HG03558 (cell line): ENCODE data around the gene CADM4.
"Not testable (repeated sequence)": the region's sequence is repeated elsewhere in the genome, so short reads cannot be mapped to it uniquely, and the experiment has no call there.

Experiments used
- ATAC-seq: cut with Tn5 transposase; IDR thresholded peaks from one replicate; pipeline ENCODE4 v1.9.1; 2021; ENCODE audit warnings: moderate number of reproducible peaks; ENCODE audit not compliant: unreplicated experiment; ENCODE audit errors: extremely low read depth

Gene CADM4

DNA sequence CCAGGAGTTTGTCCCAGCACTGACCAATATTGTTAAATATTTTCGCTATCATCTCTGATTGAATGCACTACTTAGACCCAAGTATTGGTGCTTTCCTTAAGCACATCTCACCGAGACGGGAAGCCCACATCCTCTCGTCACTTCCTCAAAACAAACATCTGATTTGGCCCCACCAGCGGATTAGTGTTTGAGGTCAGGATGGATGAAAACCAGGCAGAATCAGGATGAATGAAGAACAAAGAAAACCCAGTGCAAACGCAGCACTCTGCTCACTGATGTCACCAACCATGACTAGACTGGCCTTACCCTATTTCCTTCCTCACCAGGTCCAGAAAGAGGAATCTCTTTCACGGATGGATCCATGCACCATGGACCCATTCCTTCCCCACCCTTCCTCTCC lies 24.4 kb upstream of the CADM4 start:
- no peak for ATAC-seq

DNA sequence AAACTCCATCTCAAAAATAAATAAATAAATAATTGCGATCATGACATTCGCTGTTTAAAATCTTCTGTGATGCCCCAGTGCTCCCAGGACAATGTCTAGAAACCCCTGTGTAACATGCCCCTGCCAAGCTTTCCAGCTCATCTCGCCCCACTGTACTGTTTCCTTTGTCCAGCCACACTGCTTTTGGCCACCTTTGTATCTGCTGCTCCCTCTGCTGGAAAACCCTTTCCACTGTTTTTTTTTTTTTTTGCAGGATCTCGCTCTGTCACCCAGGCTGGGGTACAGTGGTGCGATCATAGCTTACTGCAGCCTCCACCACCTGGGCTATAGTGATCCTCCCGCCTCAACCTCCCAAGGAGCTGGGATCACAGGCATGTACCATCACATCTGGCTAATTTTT lies 22.8 kb upstream of the CADM4 start:
- no peak for ATAC-seq

DNA sequence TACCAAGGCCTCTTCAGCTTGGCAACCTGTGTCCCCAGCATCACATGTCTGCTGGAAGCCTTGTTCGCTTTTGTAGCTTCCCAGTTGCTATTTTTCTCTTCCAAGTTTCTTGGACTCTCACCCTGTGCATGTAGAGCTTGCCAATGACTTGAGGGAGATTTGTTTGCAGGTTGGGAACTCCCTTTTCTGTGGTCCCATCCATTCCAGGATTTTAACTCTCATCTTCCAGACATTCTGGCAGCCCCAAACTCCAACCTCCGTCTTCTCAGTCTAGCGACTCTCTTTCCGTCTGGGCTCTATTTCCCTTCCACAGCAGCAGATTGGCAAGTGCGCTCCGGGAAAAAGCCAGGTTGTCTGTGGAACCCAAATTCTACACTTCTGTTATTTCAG lies 21.3 kb upstream of the CADM4 start:
- no peak for ATAC-seq

DNA sequence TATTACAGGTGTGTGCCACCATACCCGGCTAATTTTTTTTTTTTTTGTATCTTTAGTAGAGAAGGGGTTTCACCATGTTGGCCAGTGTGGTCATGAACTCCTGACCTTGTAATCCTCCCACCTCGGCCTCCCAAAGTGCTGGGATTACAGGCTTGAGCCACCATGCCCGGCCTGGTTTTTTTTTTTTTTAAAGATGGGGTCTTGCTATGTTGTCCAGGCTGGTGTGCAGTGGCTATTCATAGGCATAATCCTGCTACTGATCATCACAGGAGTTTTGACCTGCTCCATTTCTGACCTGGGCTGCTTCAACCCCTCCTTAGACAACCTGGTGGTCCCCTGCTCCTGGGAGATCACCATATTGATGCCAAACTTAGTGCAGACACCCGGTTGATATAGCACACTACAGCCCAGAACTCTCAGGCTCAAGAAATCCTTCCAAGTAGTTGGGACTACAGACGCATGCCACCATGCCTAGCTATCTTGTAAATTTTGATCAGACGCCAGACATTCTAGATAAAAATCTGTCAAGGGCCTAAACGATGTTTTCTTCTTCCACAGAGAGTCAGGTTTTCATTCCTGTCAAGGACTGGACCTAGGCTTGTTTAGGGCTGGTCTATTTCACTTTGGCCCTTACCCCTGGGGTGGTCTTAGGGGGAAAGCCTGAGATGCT lies 20.8 kb upstream of the CADM4 start:
- no peak for ATAC-seq

DNA sequence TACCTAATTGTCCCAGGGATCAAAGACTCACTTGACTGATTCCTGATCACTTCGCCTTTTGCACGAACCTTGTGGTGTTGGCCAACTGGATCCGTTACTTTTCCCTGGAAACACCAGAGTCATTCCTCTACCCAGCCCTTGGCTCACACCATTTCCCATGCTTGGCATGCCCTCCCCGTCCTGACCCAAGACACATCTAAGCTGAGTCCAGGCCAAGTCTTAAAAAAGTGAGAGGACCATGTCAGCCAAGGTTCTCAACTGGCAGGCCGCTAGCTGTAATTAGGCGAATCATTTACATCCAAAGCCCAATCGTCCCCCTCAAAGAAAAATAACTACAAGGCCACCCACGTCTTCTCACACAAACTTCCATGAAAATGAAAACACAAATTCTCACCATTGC lies 18.8 kb upstream of the CADM4 start:
- no peak for ATAC-seq

DNA sequence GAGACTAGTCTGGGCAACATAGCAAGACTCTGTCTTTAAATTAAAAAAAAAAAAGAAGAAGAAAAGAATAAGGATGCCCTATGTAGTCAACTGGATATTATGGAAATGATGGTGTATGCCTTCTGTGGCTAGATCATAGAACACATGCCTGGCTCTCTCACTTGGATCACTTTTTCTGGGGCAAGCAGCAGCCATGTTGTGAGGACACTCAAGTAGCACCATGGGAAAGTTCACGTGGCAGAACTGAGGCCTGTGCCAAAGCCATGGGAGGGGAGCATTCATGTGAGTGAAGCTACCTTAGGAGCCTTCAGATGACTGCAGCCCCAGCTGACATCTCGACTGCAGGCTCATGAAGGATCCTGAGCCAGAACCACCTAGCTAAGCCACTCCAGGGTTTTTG lies 18.4 kb upstream of the CADM4 start:
- ATAC-seq = no peak

DNA sequence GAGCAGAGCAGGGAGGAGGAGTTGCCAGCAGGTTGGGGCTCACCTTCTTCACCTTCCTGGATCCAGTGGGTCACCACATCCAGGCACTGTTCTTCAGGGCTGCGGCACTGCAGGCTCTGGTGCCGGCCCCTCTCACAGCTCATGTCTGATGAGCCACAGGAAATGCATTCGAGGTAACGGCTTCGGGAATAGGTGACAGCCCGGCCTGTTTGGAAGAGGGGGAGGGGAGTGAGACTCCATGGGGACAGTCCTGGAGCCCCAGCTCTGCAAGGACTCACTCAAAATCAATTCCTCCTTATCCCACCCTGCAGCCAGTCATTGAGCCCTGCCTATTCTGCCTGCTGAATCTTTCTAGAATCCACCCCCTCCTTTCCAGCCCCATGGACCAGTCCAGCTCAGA lies 16.8 kb upstream of the CADM4 start:
- no peak for ATAC-seq

DNA sequence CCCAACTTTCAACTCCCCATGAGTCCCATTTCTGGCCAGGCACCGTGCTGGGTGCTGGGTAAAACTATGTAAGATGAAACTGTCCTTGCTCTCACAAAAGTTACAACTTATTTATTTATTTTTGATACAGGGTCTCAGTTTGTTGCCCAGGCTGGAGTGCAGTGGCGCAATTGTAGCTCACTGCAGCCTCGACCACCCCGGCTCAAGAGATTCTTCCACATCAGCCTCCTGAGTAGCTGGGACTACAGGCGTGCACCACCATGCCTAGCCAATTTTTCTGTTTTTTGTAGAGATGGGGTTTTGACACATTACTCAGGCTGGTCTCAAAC lies 12.9 kb upstream of the CADM4 start:
- ATAC-seq = no peak

DNA sequence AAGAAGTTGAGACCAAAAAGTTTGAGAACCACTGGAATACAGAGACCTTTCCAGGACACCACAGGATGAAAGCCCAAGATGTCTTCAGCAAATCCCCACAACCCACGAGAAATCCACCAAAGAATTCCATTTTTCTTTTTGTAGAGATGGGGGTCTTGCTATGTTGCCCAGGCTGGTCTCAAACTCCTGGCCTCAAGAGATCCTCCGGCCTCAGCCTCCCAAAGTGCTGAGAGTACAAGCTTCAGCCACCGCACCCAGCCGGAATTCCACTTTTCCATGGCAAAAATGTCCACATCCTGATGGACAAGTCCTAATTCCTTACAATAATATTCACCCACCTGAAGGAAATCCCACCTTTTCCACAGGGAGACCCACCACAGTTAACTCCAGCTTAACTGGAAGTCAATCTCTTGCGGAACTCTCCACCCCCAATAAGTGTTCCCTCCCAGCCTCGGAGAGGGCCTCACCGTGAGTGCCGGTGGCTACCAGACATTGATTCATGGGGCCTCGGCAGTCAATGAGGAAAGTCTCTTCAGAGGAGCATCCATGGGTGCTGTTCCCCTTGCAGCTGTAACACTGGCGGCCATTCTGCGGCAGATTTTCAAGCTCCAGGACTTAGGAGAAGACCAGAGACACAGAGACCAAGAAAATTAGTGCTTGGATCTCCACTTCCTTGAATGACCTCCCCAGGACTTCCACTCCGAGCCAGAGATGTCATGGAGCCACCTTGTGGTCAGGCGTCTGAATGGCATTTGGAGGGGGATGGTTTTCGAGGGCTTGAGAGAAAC lies 12.3 kb upstream of the CADM4 start:
- no peak for ATAC-seq

DNA sequence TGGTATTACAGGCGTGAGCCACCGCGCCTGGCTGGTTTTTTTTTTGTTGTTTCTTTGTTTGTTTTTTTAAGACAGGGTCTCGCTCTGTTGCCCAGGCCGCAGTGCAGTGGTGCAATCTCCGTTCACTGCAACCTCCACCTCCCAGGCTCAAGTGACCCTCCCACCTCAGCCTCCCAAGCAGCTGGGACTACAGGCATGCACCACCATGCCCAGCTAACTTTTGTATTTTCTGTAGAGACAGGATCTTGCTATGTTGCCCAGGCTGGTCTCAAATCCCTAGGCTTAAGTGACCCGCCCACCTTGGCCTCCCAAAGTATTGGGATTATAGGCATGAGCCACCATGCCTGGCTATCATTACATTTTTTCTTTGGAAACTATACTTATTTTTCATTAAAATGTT lies 10.6 kb upstream of the CADM4 start:
- not testable (repeated sequence) for ATAC-seq

DNA sequence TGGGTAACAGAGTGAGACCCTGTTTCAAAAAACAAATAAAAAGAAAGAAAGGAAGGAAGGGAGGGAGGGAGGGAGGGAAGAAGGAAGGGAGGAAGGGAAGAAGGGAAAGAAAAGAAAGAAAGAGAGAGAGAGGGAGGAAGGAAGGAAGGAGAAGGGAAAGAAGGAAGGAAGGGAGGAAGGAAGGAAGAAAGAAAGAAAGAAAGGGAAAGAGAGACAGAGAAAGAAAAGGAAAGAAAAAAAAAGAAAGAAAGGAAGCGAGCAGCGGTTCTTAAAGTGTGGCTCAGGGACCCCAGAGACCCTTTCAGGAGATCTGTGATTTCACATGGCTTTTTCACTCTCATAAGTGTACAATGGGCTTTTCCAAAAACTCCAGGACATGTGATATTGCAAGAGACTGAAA lies 9.9 kb upstream of the CADM4 start:
- ATAC-seq = no peak

DNA sequence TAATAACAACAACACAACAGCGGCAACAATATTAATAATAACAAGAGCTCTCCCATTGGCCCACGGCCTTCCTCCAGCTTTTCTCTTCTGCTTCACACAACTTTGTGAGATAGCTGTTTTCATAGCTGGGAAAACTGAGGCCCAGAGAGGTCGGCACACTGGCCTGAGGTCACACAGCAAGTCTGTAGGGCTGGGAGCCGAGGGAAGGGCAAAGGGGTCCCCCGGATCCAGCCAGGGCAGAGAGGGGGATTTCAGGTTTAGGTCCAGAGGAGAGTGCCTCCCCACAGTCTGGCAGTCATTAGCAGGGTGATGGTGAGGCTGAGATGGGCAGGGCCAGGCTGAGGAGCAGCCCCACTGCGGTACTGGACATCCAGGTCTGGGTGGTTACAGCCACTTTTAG lies 9.0 kb upstream of the CADM4 start:
- ATAC-seq = no peak

DNA sequence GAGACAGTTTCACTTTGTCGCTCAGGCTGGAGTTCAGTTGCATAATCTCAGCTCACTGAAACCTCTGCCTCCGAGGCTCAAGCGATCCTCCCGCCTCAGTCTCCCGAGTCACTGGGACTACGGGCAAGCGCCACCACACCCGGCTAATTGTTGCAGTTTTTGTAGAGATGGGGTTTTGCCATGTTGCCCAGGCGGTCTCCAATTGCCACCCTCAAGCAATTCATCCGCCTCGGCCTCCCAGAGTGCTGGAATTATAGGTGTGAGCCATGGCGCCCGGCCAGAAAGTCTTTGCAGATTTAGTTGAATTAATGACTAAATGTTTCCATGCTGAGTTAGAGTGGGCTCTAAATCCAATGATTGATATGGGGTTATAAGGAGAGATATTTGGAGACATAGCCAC lies 4.5 kb upstream of the CADM4 start:
- no peak for ATAC-seq

DNA sequence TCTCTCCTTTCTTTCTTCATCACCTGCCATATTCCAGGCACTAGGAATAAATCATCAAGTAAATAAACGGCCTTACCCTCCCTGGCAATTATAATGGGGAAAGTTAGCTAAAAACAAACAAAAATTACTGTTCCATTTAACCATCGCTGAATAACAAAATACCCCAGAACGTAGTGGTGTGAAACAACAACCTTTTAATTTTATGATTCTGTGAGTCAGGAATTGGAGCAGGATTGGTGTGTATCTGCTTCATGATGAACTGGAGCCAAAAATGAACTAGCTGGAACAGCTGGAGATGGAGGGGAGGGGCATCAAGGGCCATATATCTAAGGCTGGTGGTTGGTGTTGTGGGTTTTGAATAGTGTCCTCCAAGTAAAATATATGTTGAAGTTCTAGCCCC lies 3.7 kb upstream of the CADM4 start:
- ATAC-seq = no peak

DNA sequence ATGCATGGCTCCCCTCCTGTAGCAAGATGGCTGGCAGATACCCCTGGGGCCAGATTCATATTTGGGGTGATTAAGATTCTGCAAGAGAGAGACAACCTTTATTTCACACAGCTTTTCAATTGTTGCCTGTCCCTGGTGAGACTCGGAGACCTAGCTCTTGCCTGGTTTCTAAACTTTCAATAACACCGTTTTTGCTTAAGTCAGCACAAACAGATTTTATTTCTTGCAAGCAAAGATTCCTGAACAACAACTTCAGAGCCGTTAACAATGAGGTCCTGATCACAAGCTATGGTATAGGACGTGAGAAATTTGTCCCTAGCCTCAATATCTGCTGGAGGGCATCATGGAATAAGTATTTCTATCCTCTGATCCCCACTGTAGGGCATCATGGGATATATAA lies 2.9 kb upstream of the CADM4 start:
- no peak for ATAC-seq

DNA sequence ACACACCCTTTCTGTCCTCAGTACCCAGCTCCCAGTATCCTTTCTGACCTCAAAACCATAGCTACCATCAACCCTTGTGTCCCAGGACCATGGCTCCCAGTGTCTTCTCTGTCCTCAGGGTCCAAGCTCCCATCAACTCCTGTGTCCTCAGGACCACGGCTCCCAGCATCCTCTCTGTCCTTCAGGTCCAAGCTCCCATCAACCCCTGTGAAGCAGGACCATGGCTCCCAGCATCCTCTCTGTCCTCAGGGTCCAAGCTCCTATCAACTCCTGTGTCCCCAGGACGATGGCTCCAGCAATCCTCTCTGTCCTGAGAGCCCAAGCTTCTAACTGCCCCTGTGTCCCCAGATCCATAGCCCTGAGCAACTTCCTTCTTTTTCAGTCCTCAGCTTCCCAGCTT lies 1.7 kb upstream of the CADM4 start:
- ATAC-seq = no peak

DNA sequence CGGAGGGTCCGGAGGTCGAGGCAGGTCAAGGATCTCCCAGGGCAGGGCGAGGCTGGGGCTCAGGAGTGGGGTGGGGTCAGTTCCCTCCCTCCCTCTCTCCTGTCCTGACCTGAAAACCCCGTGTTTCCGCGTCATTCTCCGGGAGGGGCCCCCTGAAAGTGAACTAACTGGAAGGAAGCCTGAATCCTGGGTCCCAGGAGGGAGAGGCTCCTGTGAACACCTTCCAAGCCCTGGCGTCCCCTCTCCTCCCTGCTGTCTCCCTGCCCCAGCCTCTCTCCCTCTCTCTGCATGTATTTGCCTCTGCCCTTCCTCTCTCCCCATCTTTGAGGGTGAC lies 741 bp upstream of the CADM4 start:
- ATAC-seq = no peak

DNA sequence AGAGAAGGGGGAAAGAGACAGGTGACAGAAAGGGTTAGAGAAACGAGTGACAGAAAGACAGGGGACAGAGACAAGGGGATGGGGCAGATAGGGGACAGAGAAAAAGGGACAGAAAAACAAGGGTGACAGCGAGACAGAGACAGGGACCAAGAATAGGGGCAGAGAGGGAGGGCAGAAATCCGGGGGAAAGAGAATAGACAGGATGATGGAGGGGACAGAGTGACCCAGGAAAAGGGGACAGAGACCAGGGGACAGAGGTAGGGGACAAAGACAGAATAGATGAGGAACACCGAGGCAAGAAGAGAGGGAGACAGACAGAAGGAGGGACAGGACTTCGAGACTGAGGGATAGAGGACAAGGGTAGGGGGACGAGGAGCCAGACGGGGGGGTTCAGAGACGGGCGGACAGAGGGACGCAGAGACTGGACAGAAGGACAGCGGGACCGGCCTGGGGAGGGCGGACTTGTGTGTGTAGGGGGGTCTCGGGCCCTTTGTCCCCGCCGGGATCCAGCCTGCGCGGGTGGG lies 593 bp downstream of the CADM4 start:
- no peak for ATAC-seq

DNA sequence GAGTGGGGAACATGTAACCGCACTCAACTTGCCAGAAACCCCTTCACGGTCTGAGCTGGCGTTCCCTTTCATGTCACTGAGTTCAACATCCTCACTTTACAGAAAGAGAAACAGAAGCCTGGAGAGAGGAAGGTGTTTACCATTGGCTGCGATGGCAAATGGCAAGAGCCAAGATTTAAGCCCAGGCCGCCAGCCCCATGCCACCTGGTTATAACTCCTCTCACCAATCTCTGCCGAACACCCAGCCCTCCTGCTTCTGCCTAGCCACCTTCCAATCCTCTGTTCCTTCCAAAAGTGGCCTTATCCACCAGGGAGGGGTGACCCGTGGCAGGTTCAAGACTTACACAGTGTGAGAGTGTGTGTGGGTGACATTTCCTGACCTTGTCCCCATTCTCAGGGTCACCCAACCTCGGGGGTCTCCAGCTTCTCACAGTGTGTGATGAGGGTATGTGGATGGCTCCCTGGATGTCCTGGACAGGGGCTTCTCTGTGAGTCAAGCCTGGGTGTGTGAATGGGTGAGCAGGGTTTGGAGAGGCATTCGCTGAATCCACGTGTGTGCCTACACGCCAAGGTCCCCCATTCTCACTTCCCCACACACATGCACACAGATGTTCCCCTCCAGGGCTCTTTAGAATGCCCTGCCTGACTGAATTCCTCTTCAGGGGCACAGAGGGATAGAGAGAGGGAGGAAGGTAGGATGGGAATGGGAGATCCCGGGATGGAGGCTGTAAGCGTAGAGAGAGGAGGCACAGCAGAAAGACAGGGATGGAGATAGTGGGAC lies 1.2 kb downstream of the CADM4 start:
- no peak for ATAC-seq

DNA sequence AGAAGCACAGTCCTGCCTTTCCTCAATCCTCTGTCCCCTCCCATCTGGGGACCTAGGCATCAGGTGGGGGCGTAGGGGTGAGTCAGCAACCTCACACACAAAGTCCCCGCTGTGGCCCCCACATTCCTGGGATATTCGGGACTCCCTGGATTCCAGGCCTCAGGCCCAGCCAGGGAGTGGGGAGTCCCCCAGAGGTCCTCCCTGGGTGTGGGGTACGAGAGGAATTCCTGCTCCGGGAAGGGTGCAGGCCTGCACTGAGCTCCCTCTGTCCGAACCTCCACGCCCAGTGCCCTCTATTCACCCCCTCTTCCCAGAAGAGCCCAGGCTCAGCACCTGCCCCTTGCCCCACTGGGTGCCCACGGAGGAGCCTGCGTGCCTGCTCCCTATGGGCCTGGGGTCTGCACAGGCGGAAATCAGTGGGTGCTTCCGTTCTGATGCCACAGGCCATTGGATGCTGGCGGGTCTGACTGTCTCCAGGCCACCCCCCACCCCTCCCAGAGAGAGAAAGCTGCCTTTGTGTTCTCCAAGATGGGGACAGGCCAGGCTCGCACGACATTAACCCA lies 3.4 kb downstream of the CADM4 start:
- no peak for ATAC-seq

DNA sequence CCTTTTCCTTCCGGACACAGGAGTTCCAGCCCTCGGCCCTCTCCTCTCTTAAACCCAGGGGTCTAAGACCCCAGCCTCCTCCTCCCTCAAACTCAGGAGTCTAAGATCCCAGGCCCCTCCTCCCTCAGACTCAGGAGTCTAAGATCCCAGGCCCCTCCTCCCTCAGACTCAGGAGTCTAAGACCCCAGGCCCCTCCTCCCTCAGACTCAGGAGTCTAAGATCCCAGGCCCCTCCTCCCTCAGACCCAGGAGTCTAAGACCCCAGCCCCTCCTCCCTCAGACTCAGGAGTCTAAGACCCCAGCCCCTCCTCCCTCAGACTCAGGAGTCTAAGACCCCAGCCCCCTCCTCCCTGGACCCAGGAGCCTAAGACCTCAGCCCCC lies 4.1 kb downstream of the CADM4 start:
- ATAC-seq = not testable (repeated sequence)
